ENCODE measurements around the gene GRK3. TPM values are rescaled to one million over a fixed set of nuclear protein-coding genes. Genes with fewer than 3 reads are reported as not detected.

The GRK3 gene
- total and polyA plus RNA-seq, 5 experiments from 2014 or later = 0.19 to 8.8 (median 0.77) TPM

DNA sequence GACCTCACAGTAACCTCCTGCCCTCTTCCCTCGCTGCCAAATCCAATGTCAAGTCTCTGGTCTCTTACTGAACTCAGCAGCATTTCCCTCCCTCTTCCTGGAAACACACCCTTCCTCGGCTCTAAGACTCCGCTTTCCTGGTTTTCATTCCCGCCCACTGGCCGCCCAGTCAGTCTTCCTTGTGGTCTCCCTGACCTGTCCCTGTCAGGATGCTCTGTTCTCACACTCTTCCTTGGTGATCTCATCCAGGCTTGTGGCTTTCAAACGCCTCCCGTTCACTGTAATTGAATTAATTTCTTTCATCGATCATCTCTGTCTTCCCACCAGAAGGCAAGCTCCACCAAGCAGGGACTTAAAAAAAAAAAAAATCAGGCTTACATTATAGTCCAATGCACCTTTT is 211.1 kb downstream of the GRK3 start:
- DNase-seq (no peak), ATAC-seq (no peak)
- Mint-ChIP-seq H3K36me3 (no peaks in the 10 kb centered on the region), H3K9me3 (no peaks in the 10 kb centered on the region), H3K4me3 (no peak overlapping the region), H3K27ac (no peak overlapping the region), H3K4me1 (peaks cover 4 to 7% (median 4%) of the 10 kb centered on the region in 4 donors), H3K27me3 (peaks cover 0 to 5% (median 2%) of the 10 kb centered on the region in 5 donors)
- POLR2A ChIA-PET = no interaction called here

- H3K9me3 Mint-ChIP-seq = no peaks in the 10 kb centered on the region
- H3K4me1 Mint-ChIP-seq = peaks cover 4 to 7% (median 4%) of the 10 kb centered on the region in 4 donors
- no peak overlapping the region for H3K4me3 Mint-ChIP-seq
- H3K27me3 Mint-ChIP-seq = peaks cover 0 to 5% (median 3%) of the 10 kb centered on the region in 5 donors
- H3K27ac Mint-ChIP-seq = no peak overlapping the region
- POLR2A ChIA-PET = no interaction called here
- no peak for ATAC-seq
- DNase-seq = no peak
- no peaks in the 10 kb centered on the region for H3K36me3 Mint-ChIP-seq
Observed at GRCh38 chr22:25777411-25777810, 212.9 kb downstream of the GRK3 start.

DNA sequence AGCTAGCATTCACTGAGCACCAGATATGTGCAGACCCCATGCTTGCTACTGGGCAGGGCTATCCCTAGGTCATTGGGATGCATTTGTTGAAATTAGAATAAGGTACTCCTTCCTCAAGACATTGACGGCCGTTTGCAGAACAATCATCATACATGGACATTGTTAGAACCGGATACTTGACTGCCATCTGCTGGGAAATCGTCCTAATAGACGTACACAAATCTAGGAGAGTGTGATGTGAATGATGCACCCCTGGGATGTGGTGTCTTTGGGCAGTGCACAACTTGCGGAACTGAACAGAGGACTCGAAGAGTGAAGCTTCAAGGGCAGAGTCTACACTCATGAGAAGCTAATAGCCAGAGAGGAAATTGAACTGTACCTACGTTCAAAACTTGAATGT is 213.4 kb downstream of the GRK3 start:
- no peaks in the 10 kb centered on the region for H3K9me3 Mint-ChIP-seq
- H3K36me3 Mint-ChIP-seq = no peaks in the 10 kb centered on the region
- H3K27ac Mint-ChIP-seq = no peak overlapping the region
- peaks cover 2 to 4% (median 3%) of the 10 kb centered on the region in 4 donors for H3K4me1 Mint-ChIP-seq
- DNase-seq = no peak
- peaks cover 0 to 5% (median 3%) of the 10 kb centered on the region in 5 donors for H3K27me3 Mint-ChIP-seq
- POLR2A ChIA-PET = no interaction called here
- ATAC-seq = no peak
- no peak overlapping the region for H3K4me3 Mint-ChIP-seq

Other genes starting within 250 kb of the GRK3 start
- gene MYO18B, start 177.5 kb downstream of the GRK3 start, total RNA-seq = 1 to 10 TPM; 1.1 to 1.4 TPM
- gene MYO18B, start 177.5 kb downstream of the GRK3 start, polyA plus RNA-seq = under 1 TPM in 1 of 3 donors, not detected in 2; 0.14 TPM

All from naive thymus-derived CD8-positive, alpha-beta T cell (primary cell).